ENCODE measurements around the gene COQ8A.

DNA sequence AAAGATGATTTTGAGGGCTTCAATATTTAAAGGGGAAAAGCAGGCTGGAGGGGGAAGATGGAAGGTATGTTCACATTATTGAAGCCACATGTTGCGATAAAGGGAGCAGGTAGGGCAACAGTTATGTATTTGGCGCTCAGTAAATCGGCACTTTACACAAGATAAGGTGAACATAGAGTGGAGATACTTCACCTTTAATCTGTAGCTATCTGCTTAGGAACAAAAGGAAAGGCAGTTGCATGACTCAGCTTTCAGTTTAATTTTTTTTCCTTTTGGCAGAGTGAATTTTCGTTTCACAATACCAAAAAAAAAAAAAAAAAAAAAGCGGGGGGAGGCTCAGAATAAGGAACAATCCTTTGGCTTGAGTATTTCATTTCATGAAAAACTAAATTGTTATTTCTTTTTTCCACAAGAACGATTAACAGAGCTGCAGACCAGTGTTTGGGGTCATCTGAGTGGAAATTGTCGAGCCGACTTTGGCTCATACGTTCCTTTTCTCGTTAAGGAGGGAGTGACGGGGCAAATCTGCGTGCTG is 1.1 kb upstream of the COQ8A start:
- TF ChIP-seq EZH2 (IDR thresholded peaks at IDR 0.05; ENCODE audit: borderline replicate concordance, low read length) = no peak
- TF ChIP-seq, protein P1, sequence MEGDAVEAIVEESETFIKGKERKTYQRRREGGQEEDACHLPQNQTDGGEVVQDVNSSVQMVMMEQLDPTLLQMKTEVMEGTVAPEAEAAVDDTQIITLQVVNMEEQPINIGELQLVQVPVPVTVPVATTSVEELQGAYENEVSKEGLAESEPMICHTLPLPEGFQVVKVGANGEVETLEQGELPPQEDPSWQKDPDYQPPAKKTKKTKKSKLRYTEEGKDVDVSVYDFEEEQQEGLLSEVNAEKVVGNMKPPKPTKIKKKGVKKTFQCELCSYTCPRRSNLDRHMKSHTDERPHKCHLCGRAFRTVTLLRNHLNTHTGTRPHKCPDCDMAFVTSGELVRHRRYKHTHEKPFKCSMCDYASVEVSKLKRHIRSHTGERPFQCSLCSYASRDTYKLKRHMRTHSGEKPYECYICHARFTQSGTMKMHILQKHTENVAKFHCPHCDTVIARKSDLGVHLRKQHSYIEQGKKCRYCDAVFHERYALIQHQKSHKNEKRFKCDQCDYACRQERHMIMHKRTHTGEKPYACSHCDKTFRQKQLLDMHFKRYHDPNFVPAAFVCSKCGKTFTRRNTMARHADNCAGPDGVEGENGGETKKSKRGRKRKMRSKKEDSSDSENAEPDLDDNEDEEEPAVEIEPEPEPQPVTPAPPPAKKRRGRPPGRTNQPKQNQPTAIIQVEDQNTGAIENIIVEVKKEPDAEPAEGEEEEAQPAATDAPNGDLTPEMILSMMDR (IDR thresholded peaks at IDR 0.05; ENCODE audit: low read length) = no peak

All from OCI-LY1 (cell line).